Stimulated activated CD4-positive, alpha-beta T cell treated with anti-CD3 and anti-CD28 coated beads, TNF-alpha, amount 100 ng/mL, for 48 hours (primary cell): Measurements from ENCODE around the gene METTL5.
"Not testable (repeated sequence)": the region's sequence is repeated elsewhere in the genome, so short reads cannot be mapped to it uniquely, and the experiment has no call there.

Experiments used
- DNase-seq, 3 donors: peaks; one replicate each; pipeline ENCODE4 v3.0.0-alpha.2; 2020; ENCODE audit warnings: low read depth in 3 of 3

Gene METTL5

DNA sequence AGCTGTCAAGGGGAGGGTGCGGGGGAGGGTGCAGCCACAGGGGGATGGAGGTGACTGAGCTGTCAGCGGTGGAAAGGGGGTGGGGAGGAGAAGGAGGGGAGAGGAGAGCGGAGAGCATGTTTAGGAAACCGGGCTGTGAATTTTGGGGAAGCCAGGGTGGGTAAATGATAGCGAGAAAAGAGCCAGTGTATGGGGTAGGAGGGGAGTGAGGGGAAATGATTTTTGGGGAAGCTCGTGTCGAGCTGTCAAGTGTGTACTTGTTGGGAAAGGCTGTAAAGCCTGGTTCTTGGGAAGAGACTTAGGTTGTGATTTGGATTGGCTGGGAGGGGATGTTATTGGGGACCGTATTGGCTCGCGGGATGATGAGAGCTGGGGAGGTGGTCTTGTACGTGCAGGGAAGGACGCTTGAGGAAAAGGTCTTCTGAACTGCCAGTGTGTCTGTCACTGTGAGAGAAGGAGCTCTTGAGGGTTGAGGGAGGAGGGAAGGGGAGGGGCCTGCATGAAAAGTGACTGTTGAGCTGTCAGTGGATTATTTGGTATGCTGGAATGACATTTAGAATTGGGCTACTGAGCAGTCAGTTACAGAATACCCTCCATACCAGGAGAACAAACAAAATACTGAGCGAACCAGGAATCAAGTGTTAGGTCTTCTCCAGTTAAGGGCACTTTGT is 3.6 kb upstream of the METTL5 start:
- DNase-seq, result peak in 1 of 3 donors; percentile 39

DNA sequence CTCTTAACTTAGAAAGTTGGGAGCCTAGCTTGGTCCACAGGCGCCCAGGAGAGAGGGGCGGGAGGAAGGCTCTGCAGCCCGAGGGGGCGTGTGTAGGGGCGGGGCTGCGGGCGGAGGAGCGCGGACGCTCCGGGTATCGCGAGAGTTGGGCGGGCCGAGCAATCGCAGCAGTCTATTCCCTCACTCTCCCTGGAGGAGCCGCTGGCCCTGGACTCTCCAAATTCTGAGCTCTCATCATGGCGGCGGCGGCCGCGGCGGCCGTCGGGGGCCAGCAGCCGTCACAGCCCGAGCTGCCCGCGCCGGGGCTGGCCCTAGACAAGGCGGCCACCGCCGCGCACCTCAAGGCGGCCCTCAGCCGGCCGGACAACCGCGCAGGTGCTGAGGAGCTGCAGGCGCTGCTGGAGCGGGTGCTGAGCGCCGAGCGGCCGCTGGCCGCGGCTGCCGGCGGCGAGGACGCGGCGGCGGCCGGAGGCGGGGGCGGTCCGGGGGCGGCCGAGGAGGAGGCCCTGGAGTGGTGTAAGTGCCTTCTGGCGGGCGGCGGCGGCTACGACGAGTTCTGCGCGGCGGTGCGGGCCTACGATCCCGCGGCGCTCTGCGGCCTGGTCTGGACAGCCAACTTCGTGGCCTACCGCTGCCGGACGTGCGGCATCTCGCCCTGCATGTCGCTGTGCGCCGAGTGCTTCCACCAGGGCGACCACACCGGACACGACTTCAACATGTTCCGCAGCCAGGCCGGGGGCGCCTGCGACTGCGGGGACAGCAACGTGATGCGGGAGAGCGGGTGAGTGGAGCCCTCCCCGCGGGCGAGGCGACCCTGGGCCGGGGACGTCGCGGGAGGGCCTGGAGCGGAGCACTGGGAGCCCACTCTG is 2.8 kb upstream of the METTL5 start, which contains the start of gene UBR3:
TSS of gene UBR3 (plus strand) at position 183 of the 869 bp plus-strand sequence. CDS start at position 237, 54 bp downstream.
- DNase-seq, result peak; percentile 80 to 95 (median 81)

GRCh38 chr2:169823996-169824372 is 721 bp downstream of the METTL5 start:
- no peak for DNase-seq

DNA sequence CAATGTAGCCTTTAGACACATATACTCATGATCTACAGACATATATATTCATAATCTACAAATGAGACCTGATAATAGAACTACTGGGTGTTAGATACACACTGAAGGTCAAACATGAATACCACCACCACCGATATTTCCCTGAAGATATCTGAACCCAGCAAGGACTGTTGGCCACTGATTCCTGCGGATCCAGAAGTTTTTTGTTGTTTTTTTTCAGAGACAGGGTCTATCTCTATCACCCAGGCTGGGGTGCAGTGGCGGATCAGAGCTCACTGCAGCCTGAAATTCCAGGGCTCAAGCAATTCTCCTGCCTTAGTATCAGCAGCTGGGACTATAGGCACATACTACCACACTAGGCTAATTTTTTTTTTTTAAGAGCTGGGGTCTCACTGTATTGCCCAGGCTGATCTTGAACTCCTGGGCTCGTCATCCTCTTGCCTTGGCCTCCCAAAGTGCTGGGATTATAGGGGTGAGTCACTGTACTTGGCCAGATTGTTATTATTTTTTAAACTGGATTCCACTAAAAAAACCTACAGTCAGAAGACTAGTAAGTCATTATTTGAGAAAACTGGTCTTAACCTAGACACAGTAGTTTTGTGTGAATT is 1.8 kb downstream of the METTL5 start:
- DNase-seq, result no peak

GRCh38 chr2:169822036-169822435 is 2.7 kb downstream of the METTL5 start:
- DNase-seq, result no peak

GRCh38 chr2:169820101-169820500 is 4.6 kb downstream of the METTL5 start:
- DNase-seq, result not testable (repeated sequence)

GRCh38 chr2:169819106-169819505 is 5.6 kb downstream of the METTL5 start:
- no peak for DNase-seq

GRCh38 chr2:169818241-169818640 is 6.5 kb downstream of the METTL5 start:
- no peak for DNase-seq

- DNase-seq, result not testable (repeated sequence)
Measured at GRCh38 chr2:169817369-169817768, 7.3 kb downstream of the METTL5 start.

DNA sequence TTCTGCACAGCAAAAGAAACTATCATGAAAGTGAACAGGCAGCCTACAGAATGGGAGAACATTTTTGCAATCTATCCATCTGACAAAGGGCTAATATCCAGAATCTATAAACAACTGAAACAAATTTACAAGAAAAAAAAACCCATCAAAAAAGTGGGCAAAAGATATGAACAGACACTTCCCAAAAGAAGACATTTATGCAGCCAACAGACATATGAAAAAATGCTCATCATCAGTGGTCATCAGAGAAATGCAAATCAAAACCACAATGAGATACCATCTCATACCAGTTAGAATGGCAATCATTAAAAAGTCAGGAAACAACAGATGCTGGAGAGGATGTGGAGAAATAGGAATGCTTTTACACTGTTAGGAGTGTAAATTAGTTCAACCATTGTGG is 7.7 kb downstream of the METTL5 start:
- not testable (repeated sequence) for DNase-seq

- no peak for DNase-seq
Measured at GRCh38 chr2:169815849-169816248, 8.9 kb downstream of the METTL5 start.

GRCh38 chr2:169808221-169808620 is 16.5 kb downstream of the METTL5 start:
- DNase-seq, result no peak

DNA sequence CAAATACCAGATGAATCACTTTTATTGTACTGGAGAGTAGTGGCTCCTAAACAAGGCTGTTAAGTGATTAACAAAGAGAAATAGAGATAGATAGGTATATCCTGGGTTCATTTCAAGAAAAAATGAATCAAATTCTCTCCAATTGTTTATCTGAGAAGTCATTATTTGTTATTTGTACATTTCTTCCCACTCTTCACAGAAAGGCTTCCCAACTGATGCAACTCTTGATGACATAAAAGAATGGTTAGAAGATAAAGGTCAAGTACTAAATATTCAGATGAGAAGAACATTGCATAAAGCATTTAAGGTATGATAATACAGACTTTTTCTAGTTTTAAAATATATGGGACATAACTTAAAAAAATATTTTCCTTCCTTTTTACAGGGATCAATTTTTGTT is 18.1 kb downstream of the METTL5 start:
- DNase-seq, result no peak

DNA sequence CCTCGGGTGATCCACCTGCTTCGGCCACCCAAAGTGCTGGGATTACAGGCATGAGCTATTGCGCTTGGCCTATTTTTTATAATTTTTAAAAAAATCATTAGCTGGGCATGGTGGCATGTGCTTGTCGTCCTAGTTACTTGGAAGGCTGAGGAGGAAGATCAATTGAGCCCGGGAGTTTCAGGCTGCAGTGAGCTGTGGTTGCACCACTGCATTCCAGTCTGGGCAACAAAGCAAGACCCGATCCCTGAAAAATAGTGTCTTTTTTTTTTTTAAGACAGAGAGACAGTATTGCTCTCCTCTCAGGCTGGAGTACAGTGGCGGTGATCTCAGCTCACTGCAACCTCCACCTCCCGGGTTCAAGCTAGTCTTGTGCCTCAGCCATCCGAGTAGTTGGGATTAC is 21.2 kb downstream of the METTL5 start:
- DNase-seq, result no peak

- DNase-seq, result peak; percentile 90 to 97 (median 94)
Measured at GRCh38 chr2:169798718-169799592, 25.8 kb downstream of the METTL5 start, which contains the start of gene SSB. Gene SSB, plus strand, starts transcription at chr2:169798871. Its CDS starts 2,090 bp downstream, at chr2:169800961.

DNA sequence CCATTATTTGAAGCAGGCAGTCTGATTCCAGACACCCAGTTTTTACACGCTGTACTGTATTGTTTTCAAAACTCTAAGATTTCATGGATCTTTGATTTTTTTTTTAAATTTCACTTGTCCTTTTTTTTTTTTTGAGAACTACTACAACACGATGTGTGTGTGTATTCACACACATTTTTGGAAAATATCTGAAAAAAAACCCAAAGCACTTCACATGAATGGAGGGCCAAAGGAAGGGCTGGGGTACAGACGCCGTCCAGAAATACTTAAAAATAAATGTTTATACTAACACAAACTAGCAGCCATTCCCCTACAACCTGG is 26.3 kb downstream of the METTL5 start:
- DNase-seq, result no peak

GRCh38 chr2:169797601-169798000 is 27.1 kb downstream of the METTL5 start:
- DNase-seq, result no peak

GRCh38 chr2:169796441-169796840 is 28.3 kb downstream of the METTL5 start:
- DNase-seq, result no peak

DNA sequence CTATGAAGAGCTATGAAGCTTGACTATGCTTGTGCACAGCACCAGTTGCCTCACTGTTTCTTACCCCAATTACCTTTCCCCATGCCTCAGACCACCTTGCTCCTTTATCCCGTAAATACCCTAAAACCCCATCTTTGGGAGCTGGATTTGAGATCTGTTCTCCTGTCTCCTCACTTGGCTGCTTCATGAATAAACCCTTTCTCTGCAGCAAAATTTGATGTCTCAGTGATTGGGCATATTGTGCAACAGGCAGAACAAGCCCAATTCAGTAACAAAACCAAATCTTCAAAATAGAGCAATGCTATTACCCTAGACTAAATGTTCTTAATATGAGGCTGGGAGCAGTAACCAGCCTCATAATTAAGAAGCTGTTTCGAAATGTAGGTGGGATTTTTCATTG is 29.5 kb downstream of the METTL5 start:
- DNase-seq, result no peak

DNA sequence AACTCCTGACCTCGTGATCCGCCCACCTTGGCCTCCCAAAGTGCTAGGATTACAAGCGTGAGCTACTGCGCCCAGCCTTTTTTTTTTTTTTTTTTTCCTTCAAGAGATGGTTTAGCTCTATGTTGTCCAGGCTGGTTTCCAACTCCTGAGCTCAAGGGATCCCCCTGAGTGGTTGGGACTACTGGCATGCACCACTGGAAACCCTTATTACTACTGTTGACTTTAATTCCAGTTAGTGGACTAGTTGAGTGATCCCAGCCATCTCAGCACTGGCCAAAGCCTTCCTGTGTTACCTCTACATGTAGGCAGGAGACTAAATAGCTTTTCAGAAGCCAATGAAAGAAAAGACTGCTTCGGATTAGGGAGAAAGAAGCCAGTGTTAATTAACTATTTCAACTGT is 34.1 kb downstream of the METTL5 start:
- DNase-seq, result no peak

DNA sequence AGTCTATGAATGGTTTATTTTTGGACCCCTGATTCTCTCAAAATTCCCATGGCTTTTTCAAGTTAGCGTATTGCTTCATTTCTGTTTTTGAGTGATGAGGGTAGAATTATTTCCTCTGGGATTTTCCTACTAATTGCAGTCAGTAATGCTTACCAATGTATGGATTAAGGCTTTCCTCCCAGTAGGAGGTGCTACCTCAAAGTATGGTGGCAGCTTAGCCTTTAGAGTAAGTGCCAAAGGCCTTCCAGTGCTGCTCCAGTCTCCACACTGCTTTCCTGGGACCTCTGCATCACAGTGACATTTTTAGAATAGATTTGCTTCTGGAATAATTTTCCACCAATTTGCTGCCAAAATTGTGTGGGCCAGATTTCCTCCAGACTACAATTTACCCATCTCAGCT is 42.2 kb downstream of the METTL5 start:
- no peak for DNase-seq
